Measurements from ENCODE around the gene TEX53.

TEX53 gene

DNA sequence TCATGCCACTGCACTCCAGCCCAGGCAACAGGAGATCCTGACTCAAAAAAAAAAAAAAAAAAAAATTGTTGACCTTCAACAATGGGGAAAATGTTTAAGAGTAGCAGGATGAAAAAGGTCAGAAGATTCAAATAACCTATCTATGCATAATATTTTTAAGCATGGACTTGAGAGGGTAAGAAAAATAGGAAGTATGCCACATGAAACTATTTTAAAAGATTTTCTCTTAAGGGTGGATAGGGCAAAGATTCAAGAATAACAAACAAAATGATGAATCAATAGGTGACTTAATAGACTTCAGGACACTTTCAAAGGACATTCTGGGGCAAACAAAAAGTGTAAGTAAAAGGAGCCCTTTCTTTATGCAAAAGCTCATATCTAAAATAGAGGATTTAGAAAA, 21.2 kb upstream of the TEX53 start:
- no peak for DNase-seq (ENCODE audit: low read depth)

DNA sequence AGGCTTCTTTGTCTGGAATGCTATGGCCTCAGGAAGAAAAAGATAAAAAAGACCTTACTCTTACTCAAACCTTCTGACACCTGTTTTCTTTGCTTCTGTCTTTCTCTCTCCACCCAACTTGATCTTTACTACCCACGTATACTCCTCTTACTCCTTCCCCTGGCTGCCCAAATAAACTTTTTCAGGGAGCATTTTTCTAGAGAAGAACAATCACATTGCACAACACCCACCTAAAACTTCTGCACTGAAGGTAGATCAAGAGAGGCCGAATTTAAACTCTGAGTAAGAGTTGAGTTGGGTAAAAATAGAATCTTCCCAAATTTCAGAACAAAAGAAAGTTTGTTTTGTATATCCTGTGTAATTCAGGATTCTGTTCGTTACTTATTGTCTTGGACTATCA, 20.5 kb upstream of the TEX53 start:
- DNase-seq (ENCODE audit: low read depth), result no peak

DNA sequence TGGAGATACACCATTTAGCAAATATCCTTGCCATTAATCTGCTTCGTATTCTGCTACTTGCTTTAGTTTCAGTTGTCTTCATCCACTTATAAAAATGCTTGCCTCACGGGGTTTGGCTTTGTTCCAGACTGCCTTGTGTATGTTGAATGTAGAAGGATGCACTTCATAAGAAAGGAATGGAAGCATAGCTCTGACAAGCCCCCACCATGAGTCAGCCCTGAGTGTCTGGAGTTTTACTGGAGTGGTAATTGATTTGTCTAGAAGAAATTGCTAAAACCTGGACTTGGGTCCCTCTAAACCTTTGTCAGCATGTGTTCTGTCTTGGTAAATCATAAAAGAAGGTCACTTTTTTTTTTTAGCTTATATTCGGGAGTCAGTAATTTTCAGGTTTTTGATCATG, 19.8 kb upstream of the TEX53 start:
- peak; percentile 99 for DNase-seq (ENCODE audit: low read depth)

DNA sequence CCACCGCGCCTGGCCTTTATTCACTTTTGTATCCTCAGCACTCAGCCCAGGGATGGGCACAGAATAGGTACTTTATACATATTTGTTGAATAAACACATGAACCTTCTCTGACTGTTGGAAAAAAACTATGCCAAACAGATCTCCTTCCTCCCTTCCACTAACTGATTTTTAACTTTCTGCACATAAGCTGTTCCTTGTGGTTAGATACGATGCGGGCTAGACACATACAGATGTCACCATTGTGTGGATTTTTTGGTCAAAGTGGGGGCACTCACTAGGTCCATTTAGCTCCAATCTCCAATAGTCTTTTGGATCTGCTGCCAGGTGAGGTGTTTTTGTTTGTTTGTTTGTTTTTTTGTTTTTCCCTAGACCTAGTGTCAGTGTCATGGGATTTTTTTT, 19.3 kb upstream of the TEX53 start:
- DNase-seq (ENCODE audit: low read depth), result no peak

DNA sequence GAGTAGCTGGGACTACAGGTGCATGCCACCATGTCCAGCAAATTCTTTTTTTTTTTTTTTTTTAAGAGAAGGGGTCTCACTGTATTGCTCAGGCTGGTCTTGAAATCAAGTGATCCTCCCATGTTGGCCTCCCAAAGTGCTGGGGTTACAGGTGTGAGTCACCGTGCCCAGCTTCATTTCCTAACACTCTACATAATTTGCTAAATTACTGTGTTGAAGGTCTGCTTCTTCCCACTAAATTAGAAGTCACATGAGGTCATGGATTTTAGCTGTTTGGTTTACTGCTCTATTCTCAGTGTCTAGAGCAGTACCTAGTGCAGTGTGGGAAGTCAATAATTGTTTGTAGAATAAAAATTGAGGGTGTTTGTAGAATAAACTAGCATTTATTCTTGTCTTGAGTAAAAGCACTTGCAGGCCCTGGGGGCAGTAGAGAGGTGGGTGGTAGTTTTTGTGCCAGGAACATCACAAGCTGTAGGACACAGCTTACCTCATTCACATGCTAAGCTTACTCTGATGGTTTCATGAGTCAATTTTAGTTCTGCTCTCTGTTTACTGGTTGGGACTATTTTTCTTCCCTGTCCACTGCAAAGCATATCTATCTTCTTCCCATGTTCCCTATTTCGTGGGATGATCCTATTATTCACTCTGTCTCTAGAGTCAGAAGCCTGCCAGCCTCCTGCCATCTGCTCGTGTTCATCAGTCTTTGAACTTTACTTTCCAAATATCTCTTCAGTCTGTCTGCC, 17.4 kb upstream of the TEX53 start:
- DNase-seq (ENCODE audit: low read depth), result no peak

DNA sequence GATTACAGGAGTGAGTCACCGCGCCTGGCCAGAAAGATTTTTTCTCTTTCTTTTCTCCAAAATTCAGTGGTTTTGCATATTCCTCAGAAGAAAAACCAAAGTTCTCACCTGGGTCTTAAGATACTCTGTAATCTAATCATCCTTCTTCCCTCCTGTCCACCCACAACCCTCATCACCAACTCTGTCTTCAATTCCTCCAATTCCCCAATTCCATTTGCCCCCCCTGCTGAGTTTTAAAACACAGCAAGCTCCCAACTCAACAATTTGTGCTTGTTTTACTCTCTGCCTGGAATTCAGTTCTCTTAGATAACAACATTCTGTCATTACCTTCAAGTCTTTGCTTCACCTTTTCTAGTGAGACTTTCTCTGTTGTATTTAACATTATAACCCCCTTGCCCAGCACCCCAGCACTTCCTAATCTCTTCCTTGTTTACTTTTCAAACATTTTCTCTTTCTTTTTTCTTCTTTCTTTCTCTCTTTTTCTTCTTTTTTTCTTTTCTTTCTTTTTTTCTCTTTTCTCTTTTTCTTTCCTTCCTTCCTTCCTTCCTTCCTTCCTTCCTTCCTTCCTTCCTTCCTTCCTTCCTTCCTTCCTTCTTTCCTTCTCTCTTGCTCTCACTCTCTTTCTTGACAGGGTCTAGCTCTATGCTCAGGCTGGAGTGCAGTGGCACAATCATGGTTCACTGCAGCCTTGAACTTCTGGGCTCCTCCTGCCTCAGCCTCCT, 16.6 kb upstream of the TEX53 start:
- no peak for DNase-seq (ENCODE audit: low read depth)

DNA sequence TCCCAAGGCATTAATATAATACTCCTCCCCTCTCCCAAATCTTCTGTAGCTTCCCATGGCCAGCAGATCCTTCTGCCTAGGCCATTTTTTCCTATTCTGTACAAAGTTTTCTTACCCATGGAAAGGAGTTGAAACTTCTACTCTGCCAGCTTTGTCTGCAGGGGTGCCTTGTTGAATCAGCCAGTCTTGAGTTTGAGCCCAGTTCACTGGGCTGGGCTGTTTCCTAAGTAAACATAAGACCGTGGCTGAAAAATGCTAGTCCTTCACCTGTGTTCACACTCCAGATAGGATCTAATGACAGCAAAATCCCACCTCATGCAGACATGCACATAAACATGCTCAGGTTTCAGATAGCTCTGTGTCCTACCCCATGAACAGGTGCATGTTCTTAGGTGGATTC, 14.0 kb upstream of the TEX53 start:
- DNase-seq (ENCODE audit: low read depth), result no peak

DNA sequence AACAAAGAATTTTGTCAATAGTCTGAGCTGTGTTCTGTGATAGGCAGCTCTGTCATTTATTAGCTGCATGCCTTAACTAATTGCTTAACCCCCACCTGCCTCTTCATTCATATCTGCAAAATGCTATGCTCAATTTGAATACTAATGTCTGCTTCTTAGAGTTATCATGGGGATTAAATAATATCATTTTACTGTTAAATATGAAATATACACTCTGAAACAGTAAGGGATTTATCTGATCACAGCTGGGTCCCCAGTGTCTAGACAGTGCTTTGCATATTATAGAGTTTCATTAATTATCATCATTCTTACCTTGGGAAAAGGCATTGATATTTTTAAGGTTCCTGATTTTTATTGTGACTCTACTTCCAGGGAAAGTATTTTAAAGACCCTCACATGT, 12.4 kb upstream of the TEX53 start:
- no peak for DNase-seq (ENCODE audit: low read depth)

DNA sequence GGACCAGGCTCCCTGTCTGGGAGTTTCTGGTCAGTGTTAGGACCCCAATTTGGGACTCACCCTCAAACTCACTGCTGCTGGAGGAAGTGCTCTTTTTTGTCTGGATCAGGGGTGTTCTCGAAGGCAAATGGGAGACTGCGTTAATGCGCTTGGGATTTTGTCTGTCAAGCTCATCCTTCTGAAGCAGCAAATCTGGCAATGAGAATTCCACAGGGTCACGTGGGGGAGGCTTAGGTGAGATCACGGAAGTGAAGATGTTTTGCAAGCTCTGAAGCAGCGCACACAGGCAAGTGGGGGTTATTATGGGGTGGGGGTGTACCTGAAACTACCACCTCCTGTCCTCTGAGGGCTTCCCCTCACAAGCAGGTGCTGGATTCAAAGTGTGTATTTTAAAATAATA, 10.5 kb upstream of the TEX53 start:
- DNase-seq (ENCODE audit: low read depth), result no peak

DNA sequence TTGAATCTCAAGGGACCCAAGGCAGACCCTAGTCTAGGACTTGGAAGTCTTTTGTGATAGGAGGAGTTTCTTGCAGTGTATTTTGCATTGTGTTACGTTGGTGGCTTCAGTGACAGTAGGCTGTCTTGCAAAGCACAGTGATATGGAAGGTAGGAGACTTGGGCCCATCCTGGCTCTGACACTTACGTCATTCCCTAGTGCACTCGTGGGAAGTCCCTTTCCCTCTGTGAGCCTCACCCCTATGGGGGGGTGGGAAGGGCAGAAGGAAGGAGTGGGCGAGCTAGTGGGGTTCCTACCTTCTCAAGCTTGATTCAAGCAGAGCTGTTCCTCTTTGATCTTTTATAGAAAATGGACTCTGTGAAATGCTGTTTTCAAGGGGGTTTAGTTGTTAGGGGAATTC, 9.2 kb upstream of the TEX53 start:
- DNase-seq (ENCODE audit: low read depth), result no peak

DNA sequence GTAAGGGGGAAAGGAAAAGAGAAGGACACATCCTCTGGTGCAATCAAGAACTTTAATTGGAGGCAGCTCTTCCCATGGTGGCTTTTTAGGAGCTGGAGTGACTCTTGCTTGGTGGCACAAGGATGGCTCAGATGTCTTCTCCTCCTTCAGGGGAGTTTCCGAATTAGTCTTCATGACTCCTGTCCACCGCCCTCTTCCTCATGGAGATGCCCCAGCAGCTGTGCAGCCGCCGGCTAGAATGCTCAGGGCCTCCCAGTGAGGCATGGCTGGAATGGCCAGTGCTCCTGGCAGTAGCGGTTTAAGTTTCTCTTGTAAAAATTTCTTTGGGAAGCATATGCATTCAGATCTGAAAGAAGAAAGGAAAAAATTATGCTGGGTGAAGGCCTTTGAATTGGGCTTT, 8.8 kb upstream of the TEX53 start:
- no peak for DNase-seq (ENCODE audit: low read depth)

DNA sequence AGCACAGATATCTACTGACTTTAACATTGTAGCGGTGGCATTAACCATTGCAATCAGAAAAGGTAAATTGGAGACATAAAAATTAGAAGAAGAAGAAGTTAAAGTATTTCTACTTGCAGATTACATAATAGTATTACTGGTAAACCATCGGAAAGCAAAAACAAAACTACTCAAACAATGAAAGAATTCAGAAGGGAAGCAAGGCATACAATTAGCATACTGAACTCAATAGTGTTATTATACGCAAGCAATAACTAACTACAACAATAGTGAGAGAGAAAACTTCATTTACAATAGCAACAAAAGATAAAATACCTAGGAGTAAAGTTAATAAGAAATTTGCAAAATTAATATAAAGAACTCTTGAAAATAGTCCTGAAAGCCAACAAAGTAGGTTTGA, 6.6 kb upstream of the TEX53 start:
- DNase-seq (ENCODE audit: low read depth), result no peak

DNA sequence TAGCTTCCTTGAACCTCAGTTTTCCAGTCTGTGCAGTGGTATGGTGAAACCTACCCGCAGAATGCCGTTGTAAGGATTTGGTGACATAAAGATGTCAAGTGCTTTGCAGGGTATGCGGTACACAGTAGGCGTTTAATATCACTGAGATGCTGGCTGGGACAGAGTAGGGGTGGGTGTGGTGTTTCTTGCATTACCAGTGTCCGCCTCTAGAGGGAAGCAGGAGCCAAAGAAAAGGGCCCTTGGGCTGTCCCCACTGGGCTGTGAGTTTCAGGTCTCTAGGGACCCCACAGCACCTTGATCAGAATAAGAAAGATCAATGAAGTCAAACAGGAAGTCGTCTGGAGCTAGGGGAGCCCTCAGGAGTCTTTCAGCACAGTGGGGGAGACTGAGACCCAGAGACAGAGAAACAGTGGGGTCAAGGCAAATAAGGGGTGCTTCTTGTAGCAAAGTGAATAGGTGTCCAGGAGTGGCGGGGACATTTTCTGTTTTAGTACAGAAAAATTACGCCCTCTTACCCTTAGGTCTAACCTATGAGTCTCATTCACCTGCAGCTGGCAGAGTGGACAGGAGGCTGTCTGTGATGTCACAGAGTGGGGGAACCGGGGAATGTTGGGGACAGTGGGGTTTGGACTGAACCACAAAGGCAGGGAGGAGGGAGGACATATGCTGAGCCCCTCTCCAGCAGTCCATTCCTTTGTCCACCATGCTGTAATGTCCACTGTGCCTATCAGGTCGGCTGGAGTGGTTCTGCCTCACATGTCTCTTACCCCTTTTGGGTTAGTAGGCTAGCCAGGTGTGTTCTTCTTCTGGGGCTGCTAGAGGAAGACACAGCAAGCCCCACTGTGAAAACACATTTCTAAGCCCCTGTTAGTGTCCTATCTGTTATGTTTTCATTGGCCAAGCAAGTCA, 4.7 kb upstream of the TEX53 start:
- no peak for DNase-seq (ENCODE audit: low read depth)

DNA sequence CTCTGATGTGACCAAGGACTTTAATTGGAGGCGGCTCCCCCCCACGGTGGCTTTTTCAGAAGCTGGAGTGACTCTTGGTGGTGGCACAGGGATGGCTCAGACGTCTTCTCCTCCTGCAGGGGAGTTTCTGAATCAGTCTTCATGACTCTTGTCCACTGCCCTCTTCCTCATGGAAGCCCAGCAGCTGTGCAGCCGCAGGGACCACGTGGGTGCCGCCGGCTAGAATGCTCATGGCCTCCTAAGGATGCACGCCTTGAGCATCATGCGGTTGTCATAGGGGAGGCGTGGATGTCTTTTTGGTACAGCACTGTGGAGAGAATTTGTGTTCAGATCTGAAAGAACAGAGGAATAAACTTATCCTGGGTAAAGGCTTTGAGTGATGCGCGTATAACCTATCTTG, 1.3 kb downstream of the TEX53 start:
- no peak for DNase-seq (ENCODE audit: low read depth)

DNA sequence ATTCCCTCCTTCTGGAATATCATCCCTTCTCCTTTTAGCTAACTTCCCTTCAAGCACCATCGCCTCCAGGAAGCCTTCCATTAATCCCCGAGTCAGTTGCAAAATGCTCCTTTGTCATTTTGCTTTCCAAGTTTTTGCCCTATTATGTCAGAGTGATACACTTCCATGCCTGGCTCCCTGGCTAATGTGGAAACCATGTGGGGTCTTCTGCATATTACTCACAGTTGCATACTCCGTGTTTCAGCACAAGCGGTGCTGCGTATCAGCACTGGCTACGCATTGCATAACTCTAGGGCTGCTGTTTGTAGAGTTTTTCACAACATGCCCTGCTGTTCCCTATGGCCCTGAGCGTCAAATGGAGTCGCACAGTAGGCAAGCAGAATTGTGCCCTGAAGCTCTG, 1.9 kb downstream of the TEX53 start:
- DNase-seq (ENCODE audit: low read depth), result no peak

DNA sequence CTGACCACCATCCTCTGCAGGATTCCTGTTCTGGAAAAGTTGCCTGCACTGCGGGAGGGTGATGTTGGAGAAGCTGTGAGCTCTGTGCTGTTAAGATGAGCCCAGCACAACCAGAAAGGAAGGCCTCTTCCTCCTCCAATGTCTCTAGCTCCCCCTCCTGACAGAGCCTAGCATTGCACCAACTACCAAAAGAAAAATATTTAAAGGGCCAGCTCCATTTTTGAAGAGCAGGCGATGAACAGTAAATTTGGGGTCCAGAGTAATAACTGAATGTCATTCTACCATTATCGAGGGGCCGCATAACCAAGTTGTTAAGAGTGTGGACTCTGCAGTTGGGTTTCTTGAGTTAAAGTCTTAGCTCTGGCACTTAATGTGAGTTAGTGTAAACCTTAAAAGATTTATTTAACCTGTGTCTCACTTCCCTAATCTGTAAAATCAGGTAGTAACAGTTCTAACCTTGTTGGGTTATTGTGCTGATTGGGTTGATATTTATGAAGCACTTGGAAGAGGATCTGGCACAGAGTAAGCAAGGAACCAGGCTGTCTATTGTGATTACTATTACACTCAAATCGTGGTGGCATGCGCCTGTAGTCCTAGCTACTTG, 3.9 kb downstream of the TEX53 start:
- peak; percentile 65 for DNase-seq (ENCODE audit: low read depth)

DNA sequence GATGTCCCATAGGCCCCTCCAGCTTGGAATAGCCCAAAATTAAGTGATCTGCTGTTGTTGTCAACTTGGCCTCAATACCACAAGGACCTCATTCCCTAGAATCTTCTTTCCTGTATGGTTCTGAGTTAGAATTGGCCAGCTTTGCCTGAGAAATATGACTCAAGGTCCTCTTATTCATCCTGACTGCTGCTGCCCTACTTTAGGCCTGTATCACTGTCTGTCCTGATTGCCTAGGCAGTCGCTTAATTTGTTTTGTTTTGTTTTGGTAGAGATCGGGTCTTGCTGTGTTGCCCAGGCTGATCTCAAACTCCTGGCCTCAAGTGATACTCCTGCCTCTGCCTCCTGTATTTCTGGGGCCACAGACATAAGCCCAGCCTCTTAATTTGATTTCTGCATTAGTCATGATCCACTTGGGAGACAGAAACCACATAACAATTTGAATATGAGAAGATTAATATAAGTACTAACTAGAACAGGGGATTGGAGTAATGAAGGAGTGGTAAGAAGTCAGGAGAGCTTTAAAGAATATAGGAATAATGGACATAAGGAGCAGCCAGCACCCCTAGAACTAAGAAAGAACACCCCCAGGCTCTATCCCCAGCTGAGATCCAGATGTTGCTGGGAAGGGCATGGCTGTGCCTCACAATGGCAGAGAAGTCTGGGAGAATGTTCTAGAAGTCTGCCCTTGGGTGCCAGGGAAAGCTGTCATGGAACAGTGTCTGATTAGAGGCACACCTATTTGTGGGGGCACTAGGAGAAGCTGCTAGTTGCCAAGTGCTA, 4.6 kb downstream of the TEX53 start:
- DNase-seq (ENCODE audit: low read depth), result no peak

DNA sequence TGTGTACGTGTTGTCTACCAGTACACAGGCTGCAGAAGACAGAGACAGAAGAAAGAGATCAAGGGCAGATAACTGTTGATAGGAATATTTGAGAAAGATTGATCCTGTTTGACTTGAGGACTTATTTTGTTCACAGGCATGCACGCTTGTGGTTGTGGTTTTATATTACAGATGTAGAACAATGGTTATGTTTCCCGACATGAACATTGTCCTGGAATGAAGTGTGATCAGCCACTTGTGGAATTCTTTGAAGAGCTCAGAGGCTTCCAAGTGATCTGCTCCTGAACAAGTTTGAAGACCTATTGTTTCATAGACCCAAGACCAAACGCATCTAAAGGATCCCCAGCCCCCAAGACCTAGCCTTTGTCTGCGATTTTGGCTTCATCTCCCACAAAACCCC, 13.7 kb downstream of the TEX53 start:
- DNase-seq (ENCODE audit: low read depth), result no peak

DNA sequence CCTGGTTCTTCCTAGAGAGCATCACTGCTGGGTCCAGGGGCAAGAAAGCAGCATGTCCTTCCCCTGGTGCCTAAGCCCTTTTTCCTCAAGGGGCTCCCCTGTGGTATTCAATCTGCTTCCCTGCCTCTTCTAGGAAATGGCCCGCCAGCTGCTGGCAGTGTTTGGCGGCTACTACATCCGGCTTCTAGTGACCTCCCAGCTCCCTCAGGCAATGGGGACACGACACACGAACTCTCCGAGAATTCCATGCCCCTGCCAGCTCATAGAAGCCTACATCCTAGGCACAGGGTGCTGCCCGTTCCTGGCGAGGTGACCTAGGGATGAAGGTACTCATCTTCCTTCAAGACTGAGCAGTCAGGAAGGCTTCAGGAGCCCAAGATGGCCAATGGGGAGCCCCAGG, 14.6 kb downstream of the TEX53 start:
- DNase-seq (ENCODE audit: low read depth), result no peak

DNA sequence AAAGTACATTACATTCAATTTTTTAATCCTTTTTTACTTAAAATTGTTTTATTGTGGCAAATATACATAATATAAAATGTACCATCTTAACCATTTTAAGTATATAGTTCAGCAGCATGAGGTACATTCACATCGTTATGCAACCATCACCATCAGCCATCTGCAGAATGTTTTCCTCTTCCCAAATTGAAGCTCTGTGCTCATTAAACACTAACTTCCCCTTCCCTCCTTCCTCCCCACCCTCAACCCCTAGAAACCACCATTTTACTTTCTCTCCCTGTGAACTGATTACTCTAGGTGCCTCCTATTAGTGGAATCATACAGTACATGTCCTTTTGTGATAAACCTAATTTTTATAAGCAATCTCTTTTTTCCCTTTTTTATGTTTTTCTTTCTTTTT, 15.6 kb downstream of the TEX53 start:
- DNase-seq (ENCODE audit: low read depth), result no peak

DNA sequence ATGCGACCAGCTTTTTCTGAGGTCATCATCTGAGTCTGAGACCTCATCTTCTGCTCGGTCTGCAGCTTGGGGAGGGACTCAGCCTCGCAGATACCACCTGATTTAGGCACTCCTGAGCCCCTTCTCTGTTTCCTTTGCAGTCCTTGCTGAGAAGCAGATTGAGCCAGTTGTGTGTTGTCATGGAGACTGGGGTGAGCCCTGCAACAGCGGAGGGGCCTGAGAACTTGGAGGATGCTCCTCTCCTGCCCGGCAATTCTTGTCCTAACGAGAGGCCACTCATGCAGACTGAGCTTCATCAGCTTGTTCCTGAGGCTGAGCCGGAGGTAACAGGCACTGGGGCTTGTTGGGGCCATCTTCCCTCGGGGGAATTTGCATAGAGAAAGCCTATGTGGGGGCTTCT, 19.2 kb downstream of the TEX53 start:
- no peak for DNase-seq (ENCODE audit: low read depth)

DNA sequence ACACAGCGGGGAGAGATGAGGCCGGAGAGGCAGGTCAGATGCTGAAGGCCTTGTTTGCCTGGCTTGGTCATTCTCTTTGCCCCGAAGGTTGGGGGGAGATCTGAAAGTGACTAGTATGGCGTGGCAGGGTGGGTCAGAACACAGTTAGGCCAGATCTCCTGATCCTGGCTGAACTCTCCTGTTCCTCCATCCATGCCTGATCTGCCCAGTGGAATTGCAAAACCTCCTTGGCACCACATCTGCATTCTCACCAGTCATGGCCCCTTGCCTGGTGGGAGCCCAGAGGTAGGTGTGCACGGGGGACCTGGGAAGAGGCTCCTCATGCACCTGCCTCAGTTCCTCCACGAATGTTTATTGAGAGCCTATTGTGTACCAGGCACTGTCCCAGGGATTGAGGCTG, 23.2 kb downstream of the TEX53 start:
- no peak for DNase-seq (ENCODE audit: low read depth)

Data from fibroblast of the conjunctiva (primary cell).